Activated T-cell treated with anti-CD3 and anti-CD28 coated beads, Interleukin-2, amount 50 U/mL, for 24 hours (primary cell): Measurements from ENCODE around the gene PLG.
"Not testable (repeated sequence)": the region's sequence is repeated elsewhere in the genome, so short reads cannot be mapped to it uniquely, and the experiment has no call there.

Source experiments
- DNase-seq: peaks from one replicate; pipeline ENCODE4 v3.0.0-alpha.2; 2020
- H3K27ac Mint-ChIP-seq: 2 replicates; pipeline ENCODE4 v1.8.0; 2020; ENCODE audit warnings: mild to moderate bottlenecking, mixed read lengths
- H3K27me3 Mint-ChIP-seq: 2 replicates; pipeline ENCODE4 v1.8.0; 2020; ENCODE audit warnings: mixed read lengths
- H3K36me3 Mint-ChIP-seq: 2 replicates; pipeline ENCODE4 v1.8.0; 2020; ENCODE audit warnings: low read depth, mixed read lengths
- H3K4me1 Mint-ChIP-seq: 2 replicates; pipeline ENCODE4 v1.8.0; 2020; ENCODE audit warnings: low read depth, mixed read lengths
- H3K4me3 Mint-ChIP-seq: 2 replicates; pipeline ENCODE4 v1.8.0; 2020; ENCODE audit warnings: mild to moderate bottlenecking, moderate library complexity, mixed read lengths
- H3K9me3 Mint-ChIP-seq: 2 replicates; pipeline ENCODE4 v1.8.0; 2020; ENCODE audit warnings: mixed read lengths

Gene PLG

GRCh38 chr6:160690458-160690857 is 11.6 kb upstream of the PLG start:
- Mint-ChIP-seq H3K4me3 (no peak overlapping the region), H3K27ac (no peak overlapping the region), H3K4me1 (no peaks in the 10 kb centered on the region), H3K27me3 (peaks cover 18% of the 10 kb centered on the region), H3K36me3 (no peaks in the 10 kb centered on the region), H3K9me3 (no peaks in the 10 kb centered on the region)
- DNase-seq: no peak

- Mint-ChIP-seq H3K4me3 (no peak overlapping the region), H3K27ac (no peak overlapping the region), H3K27me3 (peaks cover 8% of the 10 kb centered on the region), H3K9me3 (no peaks in the 10 kb centered on the region), H3K36me3 (no peaks in the 10 kb centered on the region), H3K4me1 (no peaks in the 10 kb centered on the region)
- no peak for DNase-seq
Observed at GRCh38 chr6:160691617-160692016, 10.4 kb upstream of the PLG start.

GRCh38 chr6:160692369-160692959 is 9.6 kb upstream of the PLG start:
- H3K4me3 Mint-ChIP-seq: no peak overlapping the region
- no peaks in the 10 kb centered on the region for H3K4me1 Mint-ChIP-seq
- no peak overlapping the region for H3K27ac Mint-ChIP-seq
- H3K27me3 Mint-ChIP-seq: peaks cover 7% of the 10 kb centered on the region
- no peaks in the 10 kb centered on the region for H3K36me3 Mint-ChIP-seq
- no peaks in the 10 kb centered on the region for H3K9me3 Mint-ChIP-seq
- DNase-seq: no peak

- H3K4me1 Mint-ChIP-seq, H3K27ac Mint-ChIP-seq, H3K9me3 Mint-ChIP-seq, H3K4me3 Mint-ChIP-seq, H3K36me3 Mint-ChIP-seq, DNase-seq: not testable (repeated sequence)
- peaks cover 11% of the 10 kb centered on the region for H3K27me3 Mint-ChIP-seq
Observed at GRCh38 chr6:160695025-160695424, 7.0 kb upstream of the PLG start.

- H3K27me3 Mint-ChIP-seq, H3K9me3 Mint-ChIP-seq, H3K4me3 Mint-ChIP-seq, DNase-seq, H3K4me1 Mint-ChIP-seq, H3K36me3 Mint-ChIP-seq, H3K27ac Mint-ChIP-seq: not testable (repeated sequence)
Observed at GRCh38 chr6:160695622-160696021, 6.4 kb upstream of the PLG start.

- not testable (repeated sequence) for DNase-seq, H3K4me3 Mint-ChIP-seq, H3K36me3 Mint-ChIP-seq, H3K27ac Mint-ChIP-seq, H3K9me3 Mint-ChIP-seq, H3K4me1 Mint-ChIP-seq
- peaks cover 12% of the 10 kb centered on the region for H3K27me3 Mint-ChIP-seq
Observed at GRCh38 chr6:160696884-160697283, 5.2 kb upstream of the PLG start.

- no peaks in the 10 kb centered on the region for H3K36me3 Mint-ChIP-seq
- no peak for DNase-seq
- H3K9me3 Mint-ChIP-seq: no peaks in the 10 kb centered on the region
- peaks cover 15% of the 10 kb centered on the region for H3K27me3 Mint-ChIP-seq
- H3K4me1 Mint-ChIP-seq: no peaks in the 10 kb centered on the region
- H3K27ac Mint-ChIP-seq: no peak overlapping the region
- no peak overlapping the region for H3K4me3 Mint-ChIP-seq
Observed at GRCh38 chr6:160697826-160698225, 4.2 kb upstream of the PLG start.

- H3K27ac Mint-ChIP-seq, H3K4me1 Mint-ChIP-seq, DNase-seq, H3K4me3 Mint-ChIP-seq, H3K36me3 Mint-ChIP-seq, H3K9me3 Mint-ChIP-seq: not testable (repeated sequence)
- H3K27me3 Mint-ChIP-seq: peaks cover 34% of the 10 kb centered on the region
Observed at GRCh38 chr6:160704688-160705087, 2.6 kb downstream of the PLG start.

- H3K4me3 Mint-ChIP-seq, H3K27ac Mint-ChIP-seq, H3K36me3 Mint-ChIP-seq, H3K4me1 Mint-ChIP-seq, H3K9me3 Mint-ChIP-seq, DNase-seq: not testable (repeated sequence)
- H3K27me3 Mint-ChIP-seq: peaks cover 28% of the 10 kb centered on the region
Observed at GRCh38 chr6:160708993-160709392, 6.9 kb downstream of the PLG start.

- H3K27me3 Mint-ChIP-seq: peaks cover 22% of the 10 kb centered on the region
- no peaks in the 10 kb centered on the region for H3K4me1 Mint-ChIP-seq
- no peaks in the 10 kb centered on the region for H3K36me3 Mint-ChIP-seq
- no peaks in the 10 kb centered on the region for H3K9me3 Mint-ChIP-seq
- DNase-seq: no peak
- H3K27ac Mint-ChIP-seq: no peak overlapping the region
- H3K4me3 Mint-ChIP-seq: no peak overlapping the region
Observed at GRCh38 chr6:160714731-160715316, 12.8 kb downstream of the PLG start.

GRCh38 chr6:160730911-160731310 is 28.9 kb downstream of the PLG start:
- Mint-ChIP-seq H3K4me3 (no peak overlapping the region), H3K27me3 (peaks cover 15% of the 10 kb centered on the region), H3K36me3 (no peaks in the 10 kb centered on the region)

GRCh38 chr6:160733050-160733646 is 31.1 kb downstream of the PLG start:
- Mint-ChIP-seq H3K4me1 (no peaks in the 10 kb centered on the region), H3K4me3 (no peak overlapping the region), H3K27ac (no peak overlapping the region), H3K9me3 (no peaks in the 10 kb centered on the region), H3K36me3 (no peaks in the 10 kb centered on the region), H3K27me3 (peaks cover 15% of the 10 kb centered on the region)
- no peak for DNase-seq

More at GRCh38 chr6:160730911-160731310, 28.9 kb downstream of the PLG start:
- Mint-ChIP-seq H3K9me3 (no peaks in the 10 kb centered on the region), H3K27ac (no peak overlapping the region), H3K4me1 (no peaks in the 10 kb centered on the region)
- no peak for DNase-seq

GRCh38 chr6:160734627-160735026 is 32.6 kb downstream of the PLG start:
- Mint-ChIP-seq H3K36me3 (no peaks in the 10 kb centered on the region), H3K4me1 (no peaks in the 10 kb centered on the region), H3K9me3 (no peaks in the 10 kb centered on the region), H3K27me3 (peaks cover 12% of the 10 kb centered on the region), H3K4me3 (no peak overlapping the region), H3K27ac (no peak overlapping the region)
- no peak for DNase-seq

- Mint-ChIP-seq H3K36me3 (no peaks in the 10 kb centered on the region), H3K4me1 (no peaks in the 10 kb centered on the region), H3K4me3 (no peak overlapping the region), H3K27ac (no peak overlapping the region), H3K9me3 (no peaks in the 10 kb centered on the region), H3K27me3 (peaks cover 9% of the 10 kb centered on the region)
- no peak for DNase-seq
Observed at GRCh38 chr6:160735523-160735922, 33.5 kb downstream of the PLG start.

GRCh38 chr6:160737934-160738333 is 35.9 kb downstream of the PLG start:
- H3K9me3 Mint-ChIP-seq: no peaks in the 10 kb centered on the region
- no peaks in the 10 kb centered on the region for H3K36me3 Mint-ChIP-seq
- H3K4me3 Mint-ChIP-seq: no peak overlapping the region
- DNase-seq: no peak
- H3K27me3 Mint-ChIP-seq: peaks cover 2% of the 10 kb centered on the region
- no peaks in the 10 kb centered on the region for H3K4me1 Mint-ChIP-seq
- no peak overlapping the region for H3K27ac Mint-ChIP-seq
